ENCODE measurements around the gene MAK.

- TF ChIP-seq, protein P1, sequence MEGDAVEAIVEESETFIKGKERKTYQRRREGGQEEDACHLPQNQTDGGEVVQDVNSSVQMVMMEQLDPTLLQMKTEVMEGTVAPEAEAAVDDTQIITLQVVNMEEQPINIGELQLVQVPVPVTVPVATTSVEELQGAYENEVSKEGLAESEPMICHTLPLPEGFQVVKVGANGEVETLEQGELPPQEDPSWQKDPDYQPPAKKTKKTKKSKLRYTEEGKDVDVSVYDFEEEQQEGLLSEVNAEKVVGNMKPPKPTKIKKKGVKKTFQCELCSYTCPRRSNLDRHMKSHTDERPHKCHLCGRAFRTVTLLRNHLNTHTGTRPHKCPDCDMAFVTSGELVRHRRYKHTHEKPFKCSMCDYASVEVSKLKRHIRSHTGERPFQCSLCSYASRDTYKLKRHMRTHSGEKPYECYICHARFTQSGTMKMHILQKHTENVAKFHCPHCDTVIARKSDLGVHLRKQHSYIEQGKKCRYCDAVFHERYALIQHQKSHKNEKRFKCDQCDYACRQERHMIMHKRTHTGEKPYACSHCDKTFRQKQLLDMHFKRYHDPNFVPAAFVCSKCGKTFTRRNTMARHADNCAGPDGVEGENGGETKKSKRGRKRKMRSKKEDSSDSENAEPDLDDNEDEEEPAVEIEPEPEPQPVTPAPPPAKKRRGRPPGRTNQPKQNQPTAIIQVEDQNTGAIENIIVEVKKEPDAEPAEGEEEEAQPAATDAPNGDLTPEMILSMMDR (IDR thresholded peaks at IDR 0.05): no peak
- TF ChIP-seq POLR2A (IDR thresholded peaks at IDR 0.05): no peak
Measured at GRCh38 chr6:10769419-10769818, 68.9 kb downstream of the MAK start.

Measured in lower leg skin (tissue), 3 donors.